ENCODE measurements around the gene CTNNAL1. TPM values are rescaled to one million over a fixed set of nuclear protein-coding genes. Genes with fewer than 3 reads are reported as not detected.

The CTNNAL1 gene
- total and polyA plus RNA-seq, 5 donors = 61.1 to 105 (median 99.2) TPM

GRCh38 chr9:109013679-109014607, 644 bp upstream of the CTNNAL1 start:
- 12% methylated on average over 19 of the region's 19 CpGs for WGBS
- no peaks in the 10 kb centered on the region for H3K9me3 ChIP-seq (ENCODE audit: control insufficient read depth, low read length)
- H3K4me1 ChIP-seq (ENCODE audit: control insufficient read depth, insufficient read depth, low read length) = peaks cover 2% of the 10 kb centered on the region
- DNase-seq (peak; percentile 43 to 81 (median 72)), ATAC-seq (peak; percentile 5 to 49)
- no peaks in the 10 kb centered on the region for H3K27me3 ChIP-seq (ENCODE audit: control insufficient read depth, insufficient read depth)
- H3K4me3 ChIP-seq (ENCODE audit: low read length) = peak overlapping the region; percentile 75
- intact Hi-C loops (cut with DNase I) = loop anchor here in 1 of 4 donors (10.0 kb wide), 1 partner anchor 59 kb away; no protein-coding TSS in a partner anchor
- H3K27ac ChIP-seq (ENCODE audit: low read length) = peak overlapping the region; percentile 97

- Histone ChIP-seq H3K9me3 (ENCODE audit: control insufficient read depth, low read length) (no peaks in the 10 kb centered on the region), H3K27ac (ENCODE audit: low read length) (peak overlapping the region; percentile 86), H3K4me3 (ENCODE audit: low read length) (peak overlapping the region; percentile 75), H3K27me3 (ENCODE audit: control insufficient read depth, insufficient read depth) (no peaks in the 10 kb centered on the region), H3K4me1 (ENCODE audit: control insufficient read depth, insufficient read depth, low read length) (peaks cover 2% of the 10 kb centered on the region)
- intact Hi-C loops (cut with DNase I) = loop anchor here in 1 of 4 donors (10.0 kb wide), 1 partner anchor 57 kb away; no protein-coding TSS in a partner anchor
- peak; percentile 44 to 57 for ATAC-seq
- WGBS = 3% methylated on average over 29 of the region's 29 CpGs
- DNase-seq = peak; percentile 60 to 73 (median 65)
These were observed 1.1 kb downstream of the CTNNAL1 start for GRCh38 chr9:109012009-109012875.

GRCh38 chr9:109011231-109011671, 2.0 kb downstream of the CTNNAL1 start:
- no peaks in the 10 kb centered on the region for H3K9me3 ChIP-seq (ENCODE audit: control insufficient read depth, low read length)
- no peaks in the 10 kb centered on the region for H3K27me3 ChIP-seq (ENCODE audit: control insufficient read depth, insufficient read depth)
- ATAC-seq = no peak
- no peak overlapping the region for H3K27ac ChIP-seq (ENCODE audit: low read length)
- peaks cover 7% of the 10 kb centered on the region for H3K4me1 ChIP-seq (ENCODE audit: control insufficient read depth, insufficient read depth, low read length)
- intact Hi-C loops (cut with DNase I) = loop anchor here in 1 of 4 donors (10.0 kb wide), 1 partner anchor 56 kb away; no protein-coding TSS in a partner anchor
- peak overlapping the region; percentile 75 for H3K4me3 ChIP-seq (ENCODE audit: low read length)
- no peak for DNase-seq

- Histone ChIP-seq H3K27ac (ENCODE audit: low read length) (no peak overlapping the region), H3K27me3 (ENCODE audit: control insufficient read depth, insufficient read depth) (no peaks in the 10 kb centered on the region), H3K9me3 (ENCODE audit: control insufficient read depth, low read length) (no peaks in the 10 kb centered on the region), H3K4me1 (ENCODE audit: control insufficient read depth, insufficient read depth, low read length) (peaks cover 7% of the 10 kb centered on the region), H3K4me3 (ENCODE audit: low read length) (no peak overlapping the region)
- no peak for DNase-seq
- intact Hi-C loops (cut with DNase I) = loop anchor here in 1 of 4 donors (10.0 kb wide), 1 partner anchor 56 kb away; no protein-coding TSS in a partner anchor
- ATAC-seq = no peak
- WGBS = 16% methylated on average over 1 of the region's 1 CpG
These were observed 2.6 kb downstream of the CTNNAL1 start for GRCh38 chr9:109010746-109011145.

- intact Hi-C loops (cut with DNase I) = no loop called here
- H3K4me3 ChIP-seq (ENCODE audit: low read length) = no peak overlapping the region
- H3K4me1 ChIP-seq (ENCODE audit: control insufficient read depth, insufficient read depth, low read length) = peaks cover 8% of the 10 kb centered on the region
- H3K27me3 ChIP-seq (ENCODE audit: control insufficient read depth, insufficient read depth) = no peaks in the 10 kb centered on the region
- no peak for DNase-seq
- ATAC-seq = no peak
- H3K27ac ChIP-seq (ENCODE audit: low read length) = no peak overlapping the region
- 55% methylated on average over 3 of the region's 3 CpGs for WGBS
- no peaks in the 10 kb centered on the region for H3K9me3 ChIP-seq (ENCODE audit: control insufficient read depth, low read length)
These were observed 7.6 kb downstream of the CTNNAL1 start for GRCh38 chr9:109005678-109006077.

GRCh38 chr9:109003116-109003515, 10.2 kb downstream of the CTNNAL1 start:
- DNase-seq (no peak), ATAC-seq (no peak)
- no peak overlapping the region for H3K4me3 ChIP-seq (ENCODE audit: low read length)
- H3K27ac ChIP-seq (ENCODE audit: low read length) = no peak overlapping the region
- intact Hi-C loops (cut with DNase I) = no loop called here
- no peaks in the 10 kb centered on the region for H3K9me3 ChIP-seq (ENCODE audit: control insufficient read depth, low read length)
- H3K4me1 ChIP-seq (ENCODE audit: control insufficient read depth, insufficient read depth, low read length) = peaks cover 8% of the 10 kb centered on the region
- 100% methylated on average over 2 of the region's 2 CpGs for WGBS
- H3K27me3 ChIP-seq (ENCODE audit: control insufficient read depth, insufficient read depth) = no peaks in the 10 kb centered on the region

GRCh38 chr9:109002141-109002540, 11.2 kb downstream of the CTNNAL1 start:
- WGBS = 92% methylated on average over 4 of the region's 4 CpGs
- DNase-seq (no peak), ATAC-seq (no peak)
- Histone ChIP-seq H3K9me3 (ENCODE audit: control insufficient read depth, low read length) (no peaks in the 10 kb centered on the region), H3K4me1 (ENCODE audit: control insufficient read depth, insufficient read depth, low read length) (peaks cover 15% of the 10 kb centered on the region), H3K27me3 (ENCODE audit: control insufficient read depth, insufficient read depth) (no peaks in the 10 kb centered on the region), H3K4me3 (ENCODE audit: low read length) (no peak overlapping the region), H3K27ac (ENCODE audit: low read length) (no peak overlapping the region)
- intact Hi-C loops (cut with DNase I) = no loop called here

- WGBS = 77% methylated on average over 1 of the region's 1 CpG
- ATAC-seq = no peak
- DNase-seq = no peak
These were observed 12.0 kb downstream of the CTNNAL1 start for GRCh38 chr9:109001275-109001676.

GRCh38 chr9:108997112-108997511, 16.2 kb downstream of the CTNNAL1 start:
- Histone ChIP-seq H3K27ac (ENCODE audit: low read length) (peak overlapping the region; percentile 68), H3K9me3 (ENCODE audit: control insufficient read depth, low read length) (no peaks in the 10 kb centered on the region), H3K27me3 (ENCODE audit: control insufficient read depth, insufficient read depth) (no peaks in the 10 kb centered on the region), H3K4me1 (ENCODE audit: control insufficient read depth, insufficient read depth, low read length) (peaks cover 13% of the 10 kb centered on the region), H3K4me3 (ENCODE audit: low read length) (no peak overlapping the region)
- WGBS = 58% methylated on average over 1 of the region's 1 CpG
- intact Hi-C loops (cut with DNase I) = no loop called here
- DNase-seq (no peak), ATAC-seq (no peak)

More at GRCh38 chr9:109001275-109001676, 12.0 kb downstream of the CTNNAL1 start:
- H3K27ac ChIP-seq (ENCODE audit: low read length) = no peak overlapping the region
- no peaks in the 10 kb centered on the region for H3K9me3 ChIP-seq (ENCODE audit: control insufficient read depth, low read length)
- no peak overlapping the region for H3K4me3 ChIP-seq (ENCODE audit: low read length)
- H3K4me1 ChIP-seq (ENCODE audit: control insufficient read depth, insufficient read depth, low read length) = peaks cover 13% of the 10 kb centered on the region
- H3K27me3 ChIP-seq (ENCODE audit: control insufficient read depth, insufficient read depth) = no peaks in the 10 kb centered on the region
- intact Hi-C loops (cut with DNase I) = no loop called here

GRCh38 chr9:108996643-108997042, 16.7 kb downstream of the CTNNAL1 start:
- intact Hi-C loops (cut with DNase I) = no loop called here
- Histone ChIP-seq H3K27ac (ENCODE audit: low read length) (peak overlapping the region; percentile 70), H3K27me3 (ENCODE audit: control insufficient read depth, insufficient read depth) (no peaks in the 10 kb centered on the region), H3K9me3 (ENCODE audit: control insufficient read depth, low read length) (no peaks in the 10 kb centered on the region), H3K4me1 (ENCODE audit: control insufficient read depth, insufficient read depth, low read length) (peaks cover 13% of the 10 kb centered on the region), H3K4me3 (ENCODE audit: low read length) (no peak overlapping the region)
- WGBS = 26% methylated on average over 1 of the region's 1 CpG
- ATAC-seq (no peak), DNase-seq (no peak)

All from right cardiac atrium (tissue), 5 donors.